ENCODE measurements around the gene MMP24OS. TPM values are rescaled to one million over a fixed set of nuclear protein-coding genes. Genes with fewer than 3 reads are reported as not detected.

Gene MMP24OS
- total and polyA plus RNA-seq, 2 donors (not counting 1 experiment from before 2014, with no cell fraction given): 36.3 to 57.0 TPM

GRCh38 chr20:35299780-35300179 lies 21.9 kb upstream of the MMP24OS start:
- Histone ChIP-seq H3K9ac (ENCODE audit: low read length) (no peak overlapping the region), H3K36me3 (replicated peaks in 1 of 2; ENCODE audit: control extremely low read depth in 1 of 2, control insufficient read depth in 1 of 2, extremely low read depth in 1 of 2, insufficient read depth in 2 of 2, low read length in 1 of 2) (no peaks in the 10 kb centered on the region), H3K4me2 (replicated peaks; ENCODE audit: low read depth, low read length, poor library complexity, severe bottlenecking) (no peak overlapping the region), H3K27me3 (replicated peaks in 1 of 4; ENCODE audit: control extremely low read depth in 1 of 4, control insufficient read depth in 3 of 4, insufficient read depth in 4 of 4, low read length in 3 of 4) (peaks cover 0 to 6% (median 0%) of the 10 kb centered on the region in 4 experiments), H4K20me1 (ENCODE audit: control insufficient read depth, insufficient read depth, low read length, poor library complexity, severe bottlenecking) (no peaks in the 10 kb centered on the region), H3K27ac (ENCODE audit: low read length in 2 of 2) (no peak overlapping the region), H3K4me3 (ENCODE audit: control extremely low read depth in 1 of 5, extremely low read depth in 1 of 5, insufficient read depth in 1 of 5, low read depth in 2 of 5, low read length in 4 of 5) (no peak overlapping the region), H3K9me3 (ENCODE audit: control extremely low read depth in 1 of 3, control insufficient read depth in 2 of 3, insufficient read depth in 1 of 3, low read length in 2 of 3) (no peaks in the 10 kb centered on the region), H3K79me2 (ENCODE audit: control insufficient read depth, insufficient read depth, low read length) (no peaks in the 10 kb centered on the region), H2AFZ (ENCODE audit: insufficient read depth, low read depth, low read length, poor library complexity, severe bottlenecking) (no peak overlapping the region), H3K4me1 (ENCODE audit: control insufficient read depth in 2 of 2, insufficient read depth in 2 of 2, low read length in 2 of 2) (peaks cover 0 to 7% of the 10 kb centered on the region in 2 donors)
- Mint-ChIP-seq H3K27ac (no peak overlapping the region), H3K9me3 (ENCODE audit: insufficient read depth) (no peaks in the 10 kb centered on the region), H3K4me3 (no peak overlapping the region), H3K4me1 (peaks cover 5% of the 10 kb centered on the region), H3K27me3 (peaks cover 9% of the 10 kb centered on the region)
- WGBS (ENCODE audit: insufficient coverage): 82% methylated on average over 4 of the region's 4 CpGs
- ChIA-PET CTCF (interaction anchor here (0.6 to 1.9 kb wide), 2 partner anchors 10 to 309 kb away, joined by 3 to 9 read pairs; no protein-coding TSS in a partner anchor), POLR2A (no interaction called here)
- no peak for ATAC-seq (ENCODE audit: low read depth)
- intact Hi-C loops (cut with micrococcal nuclease): loop anchor here (5.0 to 10.0 kb wide), 2 partner anchors 465 to 583 kb away; no protein-coding TSS in a partner anchor
- TF ChIP-seq EZH2 (IDR thresholded peaks at IDR 0.05; ENCODE audit: borderline replicate concordance, insufficient read depth, low read depth, low read length, poor library complexity, severe bottlenecking) (no peak), CTCF (IDR thresholded peaks at IDR 0.05) (no peak)
- DNase-seq: no peak

- no peak for DNase-seq
- no peak overlapping the region for H3K27ac Mint-ChIP-seq
- no peaks in the 10 kb centered on the region for H3K9me3 Mint-ChIP-seq (ENCODE audit: insufficient read depth)
- 85% methylated on average over 5 of the region's 5 CpGs for WGBS (ENCODE audit: insufficient coverage)
- Histone ChIP-seq H3K27ac (ENCODE audit: low read length in 2 of 2) (no peak overlapping the region), H3K4me1 (ENCODE audit: control insufficient read depth in 2 of 2, insufficient read depth in 2 of 2, low read length in 2 of 2) (no peaks in the 10 kb centered on the region), H4K20me1 (ENCODE audit: control insufficient read depth, insufficient read depth, low read length, poor library complexity, severe bottlenecking) (no peaks in the 10 kb centered on the region), H3K36me3 (replicated peaks in 1 of 2; ENCODE audit: control extremely low read depth in 1 of 2, control insufficient read depth in 1 of 2, extremely low read depth in 1 of 2, insufficient read depth in 2 of 2, low read length in 1 of 2) (no peaks in the 10 kb centered on the region), H3K4me3 (ENCODE audit: control extremely low read depth in 1 of 5, extremely low read depth in 1 of 5, insufficient read depth in 1 of 5, low read depth in 2 of 5, low read length in 4 of 5) (no peak overlapping the region), H2AFZ (ENCODE audit: insufficient read depth, low read depth, low read length, poor library complexity, severe bottlenecking) (no peak overlapping the region), H3K9ac (ENCODE audit: low read length) (no peak overlapping the region), H3K79me2 (ENCODE audit: control insufficient read depth, insufficient read depth, low read length) (no peaks in the 10 kb centered on the region), H3K4me2 (replicated peaks; ENCODE audit: low read depth, low read length, poor library complexity, severe bottlenecking) (no peak overlapping the region), H3K27me3 (replicated peaks in 1 of 4; ENCODE audit: control extremely low read depth in 1 of 4, control insufficient read depth in 3 of 4, insufficient read depth in 4 of 4, low read length in 3 of 4) (peaks cover 0 to 8% (median 0%) of the 10 kb centered on the region in 4 experiments), H3K9me3 (ENCODE audit: control extremely low read depth in 1 of 3, control insufficient read depth in 2 of 3, insufficient read depth in 1 of 3, low read length in 2 of 3) (no peaks in the 10 kb centered on the region)
- intact Hi-C loops (cut with micrococcal nuclease): no loop called here
- POLR2A ChIA-PET: interaction anchor here (0.6 kb wide), 1 partner anchor 130 kb away, joined by 5 read pairs; no protein-coding TSS in a partner anchor
- TF ChIP-seq EZH2 (IDR thresholded peaks at IDR 0.05; ENCODE audit: borderline replicate concordance, insufficient read depth, low read depth, low read length, poor library complexity, severe bottlenecking) (no peak), CTCF (IDR thresholded peaks at IDR 0.05) (no peak)
- no peak overlapping the region for H3K4me3 Mint-ChIP-seq
- H3K4me1 Mint-ChIP-seq: no peaks in the 10 kb centered on the region
- CTCF ChIA-PET: no interaction called here
- H3K27me3 Mint-ChIP-seq: peaks cover 20% of the 10 kb centered on the region
- ATAC-seq (ENCODE audit: low read depth): no peak
These were observed 20.3 kb upstream of the MMP24OS start for GRCh38 chr20:35298264-35298663.

Data from B cell (primary cell).